H9 (cell line): ENCODE data around the gene FBXL16. TPM values are rescaled to one million over a fixed set of nuclear protein-coding genes. Genes with fewer than 3 reads are reported as not detected.

Experiments
- DNase-seq: peaks from one replicate; pipeline ENCODE4 v3.0.0-alpha.2; 2017
- H2AFZ ChIP-seq: one replicate; pipeline ENCODE4 v1.6.1; 2013; ENCODE audit warnings: mild to moderate bottlenecking, low read length, control low read depth, moderate library complexity
- H2AK5ac ChIP-seq: 2 replicates; pipeline ENCODE4 v1.6.1; 2013; ENCODE audit warnings: low read length, control low read depth, mixed read lengths; ENCODE audit not compliant: insufficient read length
- H2BK120ac ChIP-seq: one replicate; pipeline ENCODE4 v1.6.1; 2013; ENCODE audit warnings: low read depth, mild to moderate bottlenecking, low read length, control low read depth, inconsistent platforms; ENCODE audit not compliant: poor library complexity, severe bottlenecking
- H2BK12ac ChIP-seq: 2 replicates; pipeline ENCODE4 v1.6.1; 2013; ENCODE audit warnings: low read length, control low read depth, mixed read lengths, low read depth; ENCODE audit not compliant: insufficient read length
- H2BK15ac ChIP-seq: 2 replicates; pipeline ENCODE4 v1.6.1; 2013; ENCODE audit warnings: low read depth, low read length, control low read depth
- H2BK20ac ChIP-seq: one replicate; pipeline ENCODE4 v1.6.1; 2013; ENCODE audit warnings: low read depth, mild to moderate bottlenecking, low read length, control low read depth, inconsistent platforms; ENCODE audit not compliant: poor library complexity, severe bottlenecking
- H2BK5ac ChIP-seq: 2 replicates; pipeline ENCODE4 v1.6.1; 2013; ENCODE audit warnings: low read length, control low read depth, mixed read lengths; ENCODE audit not compliant: insufficient read length
- H3K14ac ChIP-seq: 2 replicates; pipeline ENCODE4 v1.6.1; 2013; ENCODE audit warnings: low read length, control low read depth; ENCODE audit not compliant: insufficient read depth
- H3K18ac ChIP-seq: 2 replicates; pipeline ENCODE4 v1.6.1; 2013; ENCODE audit warnings: low read depth, mild to moderate bottlenecking, mixed read lengths, low read length, control low read depth; ENCODE audit not compliant: insufficient read length
- H3K23ac ChIP-seq: 2 replicates; pipeline ENCODE4 v1.6.1; 2013; ENCODE audit warnings: low read length, control low read depth, mixed read lengths, low read depth; ENCODE audit not compliant: insufficient read length
- H3K23me2 ChIP-seq: 2 replicates; pipeline ENCODE4 v1.6.1; 2013; ENCODE audit warnings: low read depth, mild to moderate bottlenecking, mixed read lengths, low read length, control low read depth; ENCODE audit not compliant: insufficient read length, poor library complexity, severe bottlenecking
- H3K27ac ChIP-seq: 2 replicates; pipeline ENCODE4 v1.5.1; 2013; ENCODE audit warnings: low read length, control low read depth, mixed read lengths, low read depth; ENCODE audit not compliant: insufficient read length
- H3K27me3 ChIP-seq: 2 replicates; pipeline ENCODE4 v1.6.1; 2013; ENCODE audit warnings: low read length, control low read depth, inconsistent platforms; ENCODE audit not compliant: insufficient read depth
- H3K4ac ChIP-seq: 2 replicates; pipeline ENCODE4 v1.6.1; 2013; ENCODE audit warnings: low read depth, mild to moderate bottlenecking, control low read depth, inconsistent platforms, low read length, moderate library complexity
- H3K4me1 ChIP-seq: 2 replicates; pipeline ENCODE4 v1.6.1; 2013; ENCODE audit warnings: low read length, control low read depth, inconsistent platforms; ENCODE audit not compliant: insufficient read depth
- H3K4me2 ChIP-seq: 2 replicates; pipeline ENCODE4 v1.6.1; 2013; ENCODE audit warnings: low read length, control low read depth, mixed read lengths; ENCODE audit not compliant: insufficient read length, insufficient read depth
- H3K56ac ChIP-seq: 2 replicates; pipeline ENCODE4 v1.6.1; 2013; ENCODE audit warnings: low read depth, mild to moderate bottlenecking, mixed read lengths, low read length, control low read depth; ENCODE audit not compliant: insufficient read length
- H3K79me1 ChIP-seq: 2 replicates; pipeline ENCODE4 v1.6.1; 2013; ENCODE audit warnings: low read depth, mild to moderate bottlenecking, moderate library complexity, low read length, control low read depth, inconsistent platforms; ENCODE audit not compliant: insufficient read depth, poor library complexity, severe bottlenecking
- H3K79me2 ChIP-seq: 2 replicates; pipeline ENCODE4 v1.6.1; 2013; ENCODE audit warnings: low read length, control low read depth, inconsistent platforms; ENCODE audit not compliant: insufficient read depth
- H3K9ac ChIP-seq: 2 replicates; pipeline ENCODE4 v1.6.1; 2013; ENCODE audit warnings: low read length, control low read depth, mixed read lengths; ENCODE audit not compliant: insufficient read length; ENCODE audit errors: extremely low read depth
- H3K9me3 ChIP-seq: one replicate; pipeline ENCODE4 v1.6.1; 2013; ENCODE audit warnings: low read depth, low read length, inconsistent platforms; ENCODE audit not compliant: control insufficient read depth
- H3T11ph ChIP-seq: one replicate; pipeline ENCODE4 v1.6.1; 2013; ENCODE audit warnings: mild to moderate bottlenecking, low read length, control low read depth, inconsistent platforms
- H4K20me1 ChIP-seq: one replicate; pipeline ENCODE4 v1.6.1; 2013; ENCODE audit not compliant: control insufficient read depth, insufficient read length, insufficient read depth
- H4K5ac ChIP-seq: 2 replicates; pipeline ENCODE4 v1.6.1; 2013; ENCODE audit warnings: low read depth, mild to moderate bottlenecking, mixed read lengths, low read length, control low read depth; ENCODE audit not compliant: insufficient read length
- H4K8ac ChIP-seq: replicated peaks from 2 replicates; pipeline ENCODE4 v1.6.1; 2013; ENCODE audit warnings: low read length, control low read depth, mixed read lengths, low read depth; ENCODE audit not compliant: insufficient read length
- H4K91ac ChIP-seq: 2 replicates; pipeline ENCODE4 v1.6.1; 2013; ENCODE audit warnings: low read depth, mild to moderate bottlenecking, moderate library complexity, mixed read lengths, low read length, control low read depth; ENCODE audit not compliant: insufficient read length
- H3K27ac Mint-ChIP-seq, 3 experiments: 2 replicates in 2 of 3; 3 replicates in 1 of 3; pipeline ENCODE4 v1.8.0; 2020 to 2021; ENCODE audit warnings: mixed read lengths in 3 of 3, mild to moderate bottlenecking in 1 of 3, moderate library complexity in 1 of 3
- H3K27me3 Mint-ChIP-seq: 2 replicates; pipeline ENCODE4 v1.8.0; 2021; ENCODE audit warnings: low read depth, mild to moderate bottlenecking, moderate library complexity, mixed read lengths
- H3K36me3 Mint-ChIP-seq, 3 experiments: 2 replicates in 2 of 3; 3 replicates in 1 of 3; pipeline ENCODE4 v1.8.0; 2020 to 2021; ENCODE audit warnings: low read depth in 3 of 3, mixed read lengths in 3 of 3; ENCODE audit not compliant: insufficient read depth in 1 of 3
- H3K4me1 Mint-ChIP-seq, 2 experiments: 2 replicates each; pipeline ENCODE4 v1.8.0; 2020; ENCODE audit warnings: mixed read lengths in 2 of 2
- H3K4me3 Mint-ChIP-seq, 2 experiments: 2 replicates in 1 of 2; 3 replicates in 1 of 2; pipeline ENCODE4 v1.8.0; 2020 to 2021; ENCODE audit warnings: mild to moderate bottlenecking in 2 of 2, mixed read lengths in 2 of 2, moderate library complexity in 1 of 2
- H3K9me3 Mint-ChIP-seq, 2 experiments: 2 replicates in 1 of 2; 3 replicates in 1 of 2; pipeline ENCODE4 v1.8.0; 2020; ENCODE audit warnings: mild to moderate bottlenecking in 2 of 2, mixed read lengths in 2 of 2, moderate library complexity in 1 of 2
- WGBS: extraction: QIAGEN DNeasy Blood & Tissue Kit; methylation state at CpG from one replicate; pipeline ENCODE4 v1.1.7; 2013; ENCODE audit warnings: missing lambda C conversion rate, low lambda C conversion rate, mixed read lengths; ENCODE audit not compliant: insufficient read length; ENCODE audit errors: extremely low coverage; 5-methylcytosine and 5-hydroxymethylcytosine counted together
- total RNA-seq: library from RNA; stranded (reverse); gene quantifications from 2 replicates; pipeline ENCODE4 v1.2.1, GENCODE V29; 2021
- TF ChIP-seq, protein P1 (sequence below): fragments of 200-600 bp; sonication (generic); conservative IDR thresholded peaks from 3 replicates; pipeline ENCODE4 v1.8.0; 2021; ENCODE audit warnings: antibody characterized with exemption, mild to moderate bottlenecking

FBXL16 gene
- total RNA-seq, 1 experiment from 2014 or later = 9.6 TPM

DNA sequence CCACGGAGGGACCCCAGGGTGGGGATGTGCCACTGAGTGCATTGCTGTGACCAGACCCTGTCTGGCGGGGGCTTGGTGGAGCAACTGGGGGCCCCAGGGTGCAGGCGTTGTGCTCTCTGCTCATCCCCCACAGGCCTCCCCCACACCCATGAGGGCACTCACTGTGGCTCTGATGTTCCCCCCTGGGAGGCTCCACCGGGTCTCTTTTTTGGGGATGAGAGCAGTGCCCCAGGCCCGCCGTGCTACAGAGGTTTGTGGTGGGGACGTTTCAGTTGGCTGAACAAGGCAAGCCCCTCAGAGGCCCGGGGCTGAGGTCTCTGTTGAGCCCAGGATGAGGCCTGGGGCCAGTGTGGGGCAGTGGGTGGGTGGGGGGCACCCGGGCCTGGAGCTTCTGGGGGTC, 18.1 kb upstream of the FBXL16 start:
- Mint-ChIP-seq H3K27ac (no peak overlapping the region), H3K4me3 (no peak overlapping the region), H3K9me3 (no peaks in the 10 kb centered on the region), H3K27me3 (peaks cover 21% of the 10 kb centered on the region), H3K36me3 (peaks cover 0 to 5% (median 3%) of the 10 kb centered on the region in 3 experiments; a peak in 1 of 7 replicates), H3K4me1 (peaks cover 8 to 16% of the 10 kb centered on the region in 2 experiments)
- Histone ChIP-seq H2BK20ac (no peak overlapping the region), H3K9me3 (no peaks in the 10 kb centered on the region), H3K9ac (no peak overlapping the region), H4K91ac (no peak overlapping the region), H2AK5ac (no peak overlapping the region), H3K79me1 (no peaks in the 10 kb centered on the region), H4K5ac (no peak overlapping the region), H3K23ac (no peak overlapping the region), H3K56ac (no peak overlapping the region), H2AFZ (no peak overlapping the region), H3K14ac (no peak overlapping the region), H3T11ph (no peak overlapping the region), H2BK5ac (no peak overlapping the region), H4K8ac (no peak overlapping the region), H3K27ac (no peak overlapping the region), H3K4me2 (no peak overlapping the region), H2BK15ac (no peak overlapping the region), H3K4ac (no peak overlapping the region), H3K27me3 (no peaks in the 10 kb centered on the region), H2BK120ac (no peak overlapping the region), H3K23me2 (peaks cover 13% of the 10 kb centered on the region), H3K18ac (no peak overlapping the region), H3K4me1 (no peaks in the 10 kb centered on the region), H3K79me2 (no peaks in the 10 kb centered on the region), H4K20me1 (no peaks in the 10 kb centered on the region), H2BK12ac (no peak overlapping the region)
- DNase-seq = no peak
- WGBS = no CpG with 5 or more reads among the region's 9 CpGs
- TF ChIP-seq, protein P1, sequence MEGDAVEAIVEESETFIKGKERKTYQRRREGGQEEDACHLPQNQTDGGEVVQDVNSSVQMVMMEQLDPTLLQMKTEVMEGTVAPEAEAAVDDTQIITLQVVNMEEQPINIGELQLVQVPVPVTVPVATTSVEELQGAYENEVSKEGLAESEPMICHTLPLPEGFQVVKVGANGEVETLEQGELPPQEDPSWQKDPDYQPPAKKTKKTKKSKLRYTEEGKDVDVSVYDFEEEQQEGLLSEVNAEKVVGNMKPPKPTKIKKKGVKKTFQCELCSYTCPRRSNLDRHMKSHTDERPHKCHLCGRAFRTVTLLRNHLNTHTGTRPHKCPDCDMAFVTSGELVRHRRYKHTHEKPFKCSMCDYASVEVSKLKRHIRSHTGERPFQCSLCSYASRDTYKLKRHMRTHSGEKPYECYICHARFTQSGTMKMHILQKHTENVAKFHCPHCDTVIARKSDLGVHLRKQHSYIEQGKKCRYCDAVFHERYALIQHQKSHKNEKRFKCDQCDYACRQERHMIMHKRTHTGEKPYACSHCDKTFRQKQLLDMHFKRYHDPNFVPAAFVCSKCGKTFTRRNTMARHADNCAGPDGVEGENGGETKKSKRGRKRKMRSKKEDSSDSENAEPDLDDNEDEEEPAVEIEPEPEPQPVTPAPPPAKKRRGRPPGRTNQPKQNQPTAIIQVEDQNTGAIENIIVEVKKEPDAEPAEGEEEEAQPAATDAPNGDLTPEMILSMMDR = no peak
